AG04449 (cell line): ENCODE data around the gene PLS1.
A peak's percentile ranks its signal among the peaks of the same experiment; 100 is the strongest.
"Not testable (repeated sequence)": the region's sequence is repeated elsewhere in the genome, so short reads cannot be mapped to it uniquely, and the experiment has no call there.

Experiments
- CTCF ChIA-PET: fragments of 350-600 bp; formaldehyde crosslinking; extraction: SDS; loops from one replicate; lab custom pipeline; 2021; ENCODE audit warnings: antibody characterized with exemption; lab: Yijun Ruan, JAX
- POLR2A ChIA-PET: fragments of 400-600, 350-600 bp; formaldehyde crosslinking; extraction: SDS; loops from one replicate; lab custom pipeline; 2020; ENCODE audit warnings: antibody characterized with exemption, inconsistent platforms; lab: Yijun Ruan, JAX
- DNase-seq: peaks from one replicate; pipeline ENCODE4 v3.0.0-alpha.2; 2010; ENCODE audit warnings: low read depth, low spot score
- H3K4me3 ChIP-seq: 2 replicates; pipeline ENCODE4 v1.5.1; 2011; ENCODE audit warnings: low read depth, mild to moderate bottlenecking, control low read depth, low read length
- TF ChIP-seq, protein P1 (sequence below): IDR thresholded peaks from one replicate; pipeline ENCODE4 v1.5.1; 2011; ENCODE audit warnings: mild to moderate bottlenecking, moderate library complexity, low read length, control low read depth, inconsistent platforms; ENCODE audit not compliant: insufficient read depth; ENCODE audit errors: missing control alignments

The PLS1 gene

GRCh38 chr3:142595141-142595540 is 1.1 kb upstream of the PLS1 start:
- ChIA-PET CTCF (interaction anchor here (1.6 kb wide), 1 partner anchor 234 kb away, joined by 4 read pairs; no protein-coding TSS in a partner anchor), POLR2A (interaction anchor here (1.8 kb wide), 1 partner anchor 17 kb away, joined by 4 read pairs; the partner anchor contains the start of gene ATR)
- H3K4me3 ChIP-seq, result no peak overlapping the region
- TF ChIP-seq, protein P1, sequence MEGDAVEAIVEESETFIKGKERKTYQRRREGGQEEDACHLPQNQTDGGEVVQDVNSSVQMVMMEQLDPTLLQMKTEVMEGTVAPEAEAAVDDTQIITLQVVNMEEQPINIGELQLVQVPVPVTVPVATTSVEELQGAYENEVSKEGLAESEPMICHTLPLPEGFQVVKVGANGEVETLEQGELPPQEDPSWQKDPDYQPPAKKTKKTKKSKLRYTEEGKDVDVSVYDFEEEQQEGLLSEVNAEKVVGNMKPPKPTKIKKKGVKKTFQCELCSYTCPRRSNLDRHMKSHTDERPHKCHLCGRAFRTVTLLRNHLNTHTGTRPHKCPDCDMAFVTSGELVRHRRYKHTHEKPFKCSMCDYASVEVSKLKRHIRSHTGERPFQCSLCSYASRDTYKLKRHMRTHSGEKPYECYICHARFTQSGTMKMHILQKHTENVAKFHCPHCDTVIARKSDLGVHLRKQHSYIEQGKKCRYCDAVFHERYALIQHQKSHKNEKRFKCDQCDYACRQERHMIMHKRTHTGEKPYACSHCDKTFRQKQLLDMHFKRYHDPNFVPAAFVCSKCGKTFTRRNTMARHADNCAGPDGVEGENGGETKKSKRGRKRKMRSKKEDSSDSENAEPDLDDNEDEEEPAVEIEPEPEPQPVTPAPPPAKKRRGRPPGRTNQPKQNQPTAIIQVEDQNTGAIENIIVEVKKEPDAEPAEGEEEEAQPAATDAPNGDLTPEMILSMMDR, result no peak
- no peak for DNase-seq

- TF ChIP-seq, protein P1, result no peak
- H3K4me3 ChIP-seq, result peak overlapping the region; percentile 90
- ChIA-PET CTCF (interaction anchor here (1.6 kb wide), 1 partner anchor 233 kb away, joined by 4 read pairs; no protein-coding TSS in a partner anchor), POLR2A (interaction anchor here (1.8 kb wide), 1 partner anchor 17 kb away, joined by 4 read pairs; the partner anchor contains the start of gene ATR)
- DNase-seq, result no peak
Measured at GRCh38 chr3:142595581-142595950, 627 bp upstream of the PLS1 start.

DNA sequence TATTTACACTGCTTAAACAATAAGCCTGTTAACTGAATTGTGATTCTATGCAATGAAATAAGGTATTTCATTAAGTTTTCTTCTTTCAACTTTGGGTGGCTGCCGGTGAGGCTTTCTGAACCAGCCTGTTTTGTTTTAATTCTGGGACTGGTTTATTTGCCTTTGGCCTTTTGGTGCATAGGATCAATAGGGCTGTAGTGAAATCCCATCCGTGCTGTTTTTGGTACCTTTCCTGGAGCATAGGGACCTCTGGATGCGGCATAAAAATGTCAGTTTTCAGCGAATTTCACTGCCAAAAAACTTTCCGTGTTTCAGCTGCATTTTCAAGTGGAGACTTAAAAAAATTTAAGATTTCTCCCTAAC is 514 bp downstream of the PLS1 start:
- POLR2A ChIA-PET, result interaction anchor here (1.5 kb wide), 1 partner anchor 18 kb away, joined by 4 read pairs; the partner anchor contains the start of gene ATR
- CTCF ChIA-PET, result interaction anchor here (1.2 to 2.6 kb wide), 3 partner anchors 9 to 388 kb away, joined by 3 to 9 read pairs (median 7); no protein-coding TSS in a partner anchor
- peak overlapping the region; percentile 90 for H3K4me3 ChIP-seq
- no peak for DNase-seq
- TF ChIP-seq, protein P1, result no peak

- CTCF ChIA-PET, result interaction anchor here (1.2 to 2.6 kb wide), 4 partner anchors 11 to 387 kb away, joined by 3 to 9 read pairs (median 6); no protein-coding TSS in a partner anchor
- no peak overlapping the region for H3K4me3 ChIP-seq
- TF ChIP-seq, protein P1, result no peak
- POLR2A ChIA-PET, result interaction anchor here (1.5 kb wide), 1 partner anchor 19 kb away, joined by 4 read pairs; the partner anchor contains the start of gene ATR
- DNase-seq, result no peak
Measured at GRCh38 chr3:142597906-142598305, 1.7 kb downstream of the PLS1 start.

- H3K4me3 ChIP-seq, result no peak overlapping the region
- ChIA-PET CTCF (no interaction called here), POLR2A (no interaction called here)
- DNase-seq, result no peak
- TF ChIP-seq, protein P1, result no peak
Measured at GRCh38 chr3:142601713-142602112, 5.5 kb downstream of the PLS1 start.

DNA sequence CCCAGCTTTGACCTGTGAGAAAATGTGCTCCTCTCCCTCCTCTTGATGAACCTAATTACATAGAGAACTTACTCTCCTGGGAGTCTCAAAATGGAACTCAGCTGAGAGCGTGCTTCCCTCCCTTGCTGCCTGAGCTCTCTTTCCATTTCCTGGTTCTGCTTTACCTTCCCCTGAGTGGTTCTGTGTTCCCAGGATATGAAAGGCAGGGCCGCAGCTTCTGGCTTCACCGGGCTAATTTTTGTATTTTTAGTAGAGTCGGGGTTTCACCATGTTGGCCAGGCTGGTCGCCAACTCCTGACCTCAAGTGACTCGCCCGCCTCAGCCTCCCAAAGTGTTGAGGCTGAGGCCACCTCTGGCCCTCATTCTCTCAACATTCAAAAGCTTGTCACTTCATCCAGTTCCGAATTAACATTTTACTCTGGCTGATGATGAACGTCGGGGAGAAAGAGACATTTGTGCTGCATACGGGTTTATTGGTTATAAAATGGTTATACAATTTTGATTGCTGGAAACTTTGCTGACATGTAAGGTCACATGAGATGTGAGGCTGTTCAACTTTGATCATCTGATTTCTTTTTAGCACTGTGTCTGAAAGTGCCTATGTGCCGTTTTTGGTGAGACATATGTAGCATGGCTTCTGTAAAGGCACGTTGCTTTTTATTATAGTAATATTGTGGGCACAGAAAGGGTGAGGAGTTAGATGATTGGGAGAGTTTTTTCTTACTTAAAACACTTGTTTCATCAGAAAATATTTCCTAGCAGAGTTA is 6.6 kb downstream of the PLS1 start:
- POLR2A ChIA-PET, result no interaction called here
- CTCF ChIA-PET, result no interaction called here
- TF ChIP-seq, protein P1, result no peak
- DNase-seq, result no peak
- no peak overlapping the region for H3K4me3 ChIP-seq

- H3K4me3 ChIP-seq, DNase-seq, POLR2A ChIA-PET, CTCF ChIA-PET: not testable (repeated sequence)
Measured at GRCh38 chr3:142603386-142603705, 7.2 kb downstream of the PLS1 start.
